Endodermal cell (in vitro differentiated cells): ENCODE measurements around the gene LIN7A. TPM values are rescaled to one million over a fixed set of nuclear protein-coding genes. Genes with fewer than 3 reads are reported as not detected.
A peak's percentile ranks its signal among the peaks of the same experiment; 100 is the strongest.

Source experiments
- DNase-seq: peaks from one replicate; pipeline ENCODE4 v3.0.0-alpha.2; 2017
- H3K27ac ChIP-seq: 2 replicates; pipeline ENCODE4 v1.5.1; 2013; ENCODE audit warnings: mild to moderate bottlenecking, low read depth, low read length, moderate library complexity
- H3K27me3 ChIP-seq: 2 replicates; pipeline ENCODE4 v1.6.1; 2013; ENCODE audit warnings: mild to moderate bottlenecking, low read length, moderate library complexity; ENCODE audit not compliant: insufficient read depth, control insufficient read depth, poor library complexity, severe bottlenecking
- H3K36me3 ChIP-seq: 2 replicates; pipeline ENCODE4 v1.7.0; 2013; ENCODE audit warnings: mild to moderate bottlenecking, low read length, moderate library complexity; ENCODE audit not compliant: control insufficient read depth, insufficient read depth
- H3K4me1 ChIP-seq: one replicate; pipeline ENCODE4 v1.7.0; 2013; ENCODE audit warnings: low read length; ENCODE audit not compliant: control insufficient read depth, insufficient read depth
- H3K4me3 ChIP-seq: 2 replicates; pipeline ENCODE4 v1.5.1; 2013; ENCODE audit warnings: mild to moderate bottlenecking, low read length, moderate library complexity
- H3K9ac ChIP-seq: 2 replicates; pipeline ENCODE4 v1.6.1; 2013; ENCODE audit warnings: mild to moderate bottlenecking, low read length, moderate library complexity; ENCODE audit not compliant: poor library complexity, severe bottlenecking; ENCODE audit errors: extremely low read depth
- H3K9me3 ChIP-seq: 2 replicates; pipeline ENCODE4 v1.6.1; 2013; ENCODE audit warnings: mild to moderate bottlenecking, low read length, moderate library complexity; ENCODE audit not compliant: control insufficient read depth
- H3K27ac Mint-ChIP-seq: 2 replicates; pipeline ENCODE4 v1.8.0; 2020; ENCODE audit warnings: mixed read lengths
- H3K27me3 Mint-ChIP-seq: 2 replicates; pipeline ENCODE4 v1.8.0; 2021; ENCODE audit warnings: mild to moderate bottlenecking, mixed read lengths; ENCODE audit not compliant: insufficient read depth
- H3K36me3 Mint-ChIP-seq: 2 replicates; pipeline ENCODE4 v1.8.0; 2020; ENCODE audit warnings: low read depth, mixed read lengths
- H3K4me1 Mint-ChIP-seq: 2 replicates; pipeline ENCODE4 v1.8.0; 2020; ENCODE audit warnings: mixed read lengths
- H3K4me3 Mint-ChIP-seq: 2 replicates; pipeline ENCODE4 v1.8.0; 2020; ENCODE audit warnings: mild to moderate bottlenecking, moderate library complexity, mixed read lengths
- H3K9me3 Mint-ChIP-seq: 2 replicates; pipeline ENCODE4 v1.8.0; 2020; ENCODE audit warnings: mild to moderate bottlenecking, mixed read lengths
- CTCF ChIP-seq: fragments of 200-600 bp; sonication (generic); conservative IDR thresholded peaks from 2 replicates; pipeline ENCODE4 v1.5.0; 2021; ENCODE audit warnings: antibody characterized with exemption, mild to moderate bottlenecking
- WGBS, 2 experiments: methylation state at CpG; one replicate each; pipeline versions ENCODE4 v1.1.5 to v1.1.7; 2013; ENCODE audit warnings: missing lambda C conversion rate in 2 of 2, mixed read lengths in 1 of 2; ENCODE audit not compliant: insufficient coverage in 1 of 2, insufficient read length in 1 of 2; 5-methylcytosine and 5-hydroxymethylcytosine counted together
- total RNA-seq, 2 donors: library from RNA; stranded (reverse); fragmentation: NEBNext Ultra II Directional in 1 of 2; extraction: Animal tissue kit (Norgen Biotek cat#: 25700) in 1 of 2; gene quantifications; 2 replicates in 1 of 2; 3 replicates in 1 of 2; pipeline ENCODE4 v1.2.1, GENCODE V29; 2021

Gene LIN7A
- total RNA-seq, 2 donors from 2014 or later: 19.3 to 27.2 TPM

GRCh38 chr12:80752464-80752863, 185.3 kb downstream of the LIN7A start:
- H3K27me3 Mint-ChIP-seq: no peaks in the 10 kb centered on the region
- no peaks in the 10 kb centered on the region for H3K9me3 Mint-ChIP-seq
- Histone ChIP-seq H3K9me3 (no peaks in the 10 kb centered on the region), H3K9ac (no peak overlapping the region), H3K27ac (no peak overlapping the region), H3K27me3 (no peaks in the 10 kb centered on the region), H3K36me3 (no peaks in the 10 kb centered on the region), H3K4me3 (no peak overlapping the region), H3K4me1 (no peaks in the 10 kb centered on the region)
- H3K4me3 Mint-ChIP-seq: no peak overlapping the region
- no peak for TF ChIP-seq CTCF
- H3K27ac Mint-ChIP-seq: no peak overlapping the region
- DNase-seq: no peak
- no peaks in the 10 kb centered on the region for H3K4me1 Mint-ChIP-seq
- H3K36me3 Mint-ChIP-seq: peaks cover 4% of the 10 kb centered on the region

DNA sequence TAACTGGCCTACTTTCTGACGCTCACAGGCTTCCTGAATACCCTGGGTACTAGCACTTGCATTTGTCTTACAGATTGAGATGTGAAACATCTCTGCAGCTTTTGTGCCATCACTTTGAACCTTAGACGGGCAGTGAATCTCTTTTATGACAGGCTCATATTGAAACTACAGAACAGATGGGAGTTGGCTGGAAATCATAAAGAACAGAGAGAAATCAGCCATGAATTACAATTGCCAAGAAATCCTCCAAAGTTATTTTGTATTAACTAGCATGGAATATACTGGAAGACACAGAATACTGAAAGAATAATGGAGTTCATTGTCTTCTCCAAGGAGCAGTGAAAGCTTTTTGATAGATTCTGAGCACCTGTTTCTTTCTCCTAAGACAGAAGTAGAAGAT, 188.3 kb downstream of the LIN7A start:
- Mint-ChIP-seq H3K27me3 (no peaks in the 10 kb centered on the region), H3K27ac (no peak overlapping the region), H3K4me1 (no peaks in the 10 kb centered on the region), H3K36me3 (peaks cover 4% of the 10 kb centered on the region), H3K9me3 (no peaks in the 10 kb centered on the region), H3K4me3 (no peak overlapping the region)
- H3K9me3 ChIP-seq: no peaks in the 10 kb centered on the region
- H3K9ac ChIP-seq: no peak overlapping the region
- no peak for TF ChIP-seq CTCF
- H3K4me3 ChIP-seq: no peak overlapping the region
- no peak for DNase-seq
- H3K36me3 ChIP-seq: no peaks in the 10 kb centered on the region
- H3K27me3 ChIP-seq: no peaks in the 10 kb centered on the region
- H3K4me1 ChIP-seq: no peaks in the 10 kb centered on the region
- peak overlapping the region; percentile 14 for H3K27ac ChIP-seq
- WGBS, 2 experiments: 94% methylated on average over 2 of the region's 2 CpGs

DNA sequence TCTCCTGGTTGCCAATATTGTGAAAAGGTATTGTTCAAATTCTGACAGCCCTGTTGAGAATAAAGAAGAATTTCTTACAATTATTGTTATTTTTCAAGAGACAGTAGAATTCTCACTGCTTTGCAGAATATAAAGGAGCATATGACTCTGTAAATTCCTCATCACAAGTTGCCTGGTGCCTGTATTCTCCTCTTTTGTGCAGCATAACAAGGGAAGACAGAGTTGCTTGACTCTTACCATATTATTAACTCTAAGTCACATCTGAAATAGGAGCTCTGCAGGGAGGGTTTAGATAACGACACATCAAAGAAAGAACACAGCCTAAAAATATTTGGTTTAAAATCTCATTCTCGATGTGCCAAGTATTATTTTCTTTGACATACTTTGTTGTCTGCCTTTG, 189.9 kb downstream of the LIN7A start:
- H3K27ac Mint-ChIP-seq: no peak overlapping the region
- no peak overlapping the region for H3K27ac ChIP-seq
- WGBS, 2 experiments: 91% methylated on average over 2 of the region's 2 CpGs; no CpG with 5 or more reads in 1 of the 2 experiments

More for the DNA sequence above, 189.9 kb downstream of the LIN7A start:
- no peaks in the 10 kb centered on the region for H3K27me3 ChIP-seq
- H3K4me3 ChIP-seq: no peak overlapping the region
- no peaks in the 10 kb centered on the region for H3K9me3 ChIP-seq
- no peaks in the 10 kb centered on the region for H3K36me3 ChIP-seq
- Mint-ChIP-seq H3K4me1 (no peaks in the 10 kb centered on the region), H3K4me3 (no peak overlapping the region), H3K36me3 (peaks cover 2% of the 10 kb centered on the region), H3K9me3 (no peaks in the 10 kb centered on the region), H3K27me3 (no peaks in the 10 kb centered on the region)
- H3K4me1 ChIP-seq: no peaks in the 10 kb centered on the region
- no peak for TF ChIP-seq CTCF
- no peak overlapping the region for H3K9ac ChIP-seq
- DNase-seq: no peak
